ENCODE results near the gene HACE1.
"Not testable (repeated sequence)": the region's sequence is repeated elsewhere in the genome, so short reads cannot be mapped to it uniquely, and the experiment has no call there.

The HACE1 gene

DNA sequence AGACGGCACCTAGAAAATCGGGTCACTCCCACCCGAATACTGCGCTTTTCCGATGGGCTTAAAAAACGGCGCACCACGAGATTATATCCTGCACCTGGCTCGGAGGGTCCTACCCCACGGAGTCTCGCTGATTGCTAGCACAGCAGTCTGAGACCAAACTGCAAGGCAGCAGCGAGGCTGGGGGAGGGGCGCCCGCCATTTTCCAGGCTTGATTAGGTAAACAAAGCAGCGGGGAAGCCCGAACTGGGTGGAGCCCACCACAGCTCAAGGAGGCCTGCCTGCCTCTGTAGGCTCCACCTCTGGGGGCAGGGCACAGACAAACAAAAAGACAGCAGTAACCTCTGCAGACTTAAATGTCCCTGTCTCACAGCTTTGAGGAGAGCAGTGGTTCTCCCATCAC, 122.2 kb downstream of the HACE1 start:
- not testable (repeated sequence) for DNase-seq (ENCODE audit: low spot score)

DNA sequence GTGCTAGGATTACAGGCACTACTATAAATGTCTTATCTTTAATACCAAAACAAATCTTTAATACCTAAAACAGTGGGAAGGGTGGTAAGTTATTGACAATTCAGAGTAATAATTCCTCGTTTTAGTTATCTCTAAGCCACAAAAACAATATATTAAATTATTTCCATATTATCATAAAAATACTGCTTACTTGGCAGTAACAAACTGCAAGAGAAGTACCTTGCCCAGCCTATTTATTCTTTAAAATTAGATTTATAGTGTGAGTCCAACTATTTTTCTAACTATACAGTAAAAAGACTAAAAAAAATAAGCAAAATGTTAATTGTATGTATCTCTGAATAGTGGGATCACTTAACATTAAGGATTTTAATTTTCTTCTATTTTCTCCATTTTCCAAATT, 123.2 kb downstream of the HACE1 start:
- DNase-seq (ENCODE audit: low spot score) = no peak

DNA sequence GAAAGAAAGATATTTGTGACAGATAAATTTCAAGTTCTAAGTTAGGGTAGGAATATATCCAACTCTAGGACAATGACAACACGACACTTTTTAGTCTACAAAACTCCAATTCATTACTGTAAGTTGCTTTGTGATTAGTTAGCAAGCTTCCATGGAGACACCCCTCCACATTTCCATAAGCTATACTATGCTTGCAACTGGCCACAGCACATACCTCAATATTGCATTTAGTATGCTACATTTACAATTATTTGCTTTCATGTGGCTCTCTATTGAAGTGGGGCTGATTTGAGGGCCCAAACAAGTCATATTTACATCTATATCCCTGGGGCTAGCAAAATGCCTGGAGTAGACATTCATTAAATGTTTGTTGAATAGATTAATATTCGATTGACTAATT, 129.3 kb downstream of the HACE1 start:
- DNase-seq (ENCODE audit: low spot score) = no peak

DNA sequence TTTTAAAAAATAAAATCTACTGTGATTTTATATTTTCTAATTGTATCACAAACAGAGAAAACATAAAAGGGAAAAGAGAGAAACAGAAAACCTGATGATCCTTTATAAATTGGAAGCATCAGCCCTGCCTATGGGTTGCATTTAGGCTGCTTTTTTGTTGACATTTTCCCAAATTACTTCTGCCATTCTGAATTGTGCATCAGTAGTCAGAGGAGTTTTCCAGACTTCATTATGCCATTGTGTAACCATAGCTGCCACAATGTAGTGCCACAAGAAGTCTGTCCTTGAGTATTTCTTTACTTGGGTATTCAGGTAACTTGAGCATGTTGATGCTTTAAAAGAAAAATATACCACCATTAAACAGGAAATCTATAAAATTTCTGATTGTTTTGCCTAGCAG, 130.3 kb downstream of the HACE1 start:
- DNase-seq (ENCODE audit: low spot score) = no peak

DNA sequence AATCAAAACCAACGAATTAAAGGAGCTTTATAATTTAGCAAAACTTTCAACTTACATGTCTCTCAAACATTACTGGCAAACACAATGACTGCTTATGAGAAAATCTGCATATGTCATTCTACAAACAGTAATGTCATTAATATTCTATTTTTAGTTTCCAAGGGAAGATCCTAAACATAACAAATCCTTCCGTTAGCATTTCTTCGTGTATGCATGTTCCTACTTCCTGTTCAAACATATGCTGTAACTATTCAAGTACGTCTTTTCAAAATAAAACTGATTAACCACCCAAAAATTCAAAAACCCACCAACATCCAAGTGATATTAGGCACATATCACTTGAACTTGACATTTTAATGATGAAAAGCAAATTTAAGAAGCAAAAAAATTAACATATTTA, 131.3 kb downstream of the HACE1 start:
- DNase-seq (ENCODE audit: low spot score) = no peak

DNA sequence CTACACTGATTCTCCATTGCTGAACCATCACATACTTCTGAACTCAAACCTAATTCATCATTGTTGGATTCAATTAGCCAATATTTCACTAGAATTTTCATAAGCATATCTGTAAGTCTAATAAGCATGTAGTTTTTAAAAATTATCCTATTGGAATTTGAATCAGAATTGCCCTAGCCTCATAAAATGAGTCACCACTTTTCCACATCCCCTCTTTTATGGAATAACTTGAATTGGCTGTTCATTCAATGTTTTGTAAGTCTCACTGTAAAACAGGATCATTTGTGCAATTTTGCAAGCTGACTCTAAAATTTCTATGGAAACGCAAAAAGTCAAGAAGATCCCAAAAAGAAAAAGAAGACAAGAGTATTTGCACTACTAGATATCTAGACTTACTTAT, 141.0 kb downstream of the HACE1 start:
- DNase-seq (ENCODE audit: low spot score) = no peak

DNA sequence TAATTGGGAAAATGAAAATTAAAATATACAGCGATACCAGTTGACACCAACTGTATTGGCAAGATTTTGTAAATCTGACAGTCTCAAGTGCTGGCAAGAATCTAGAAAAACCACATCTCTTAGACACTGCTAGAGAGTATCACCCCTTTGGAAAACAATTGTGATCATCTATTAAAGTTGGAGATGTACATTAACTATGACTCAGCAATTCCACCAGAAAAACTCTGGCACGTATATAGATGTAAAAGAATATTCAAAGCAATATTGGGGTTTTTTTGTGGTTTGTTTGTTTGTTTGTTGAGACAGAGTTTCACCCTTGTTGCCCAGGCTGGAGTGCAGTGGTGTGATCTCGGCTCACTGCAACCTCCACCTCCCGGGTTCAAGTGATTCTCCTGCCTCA, 142.9 kb downstream of the HACE1 start:
- DNase-seq (ENCODE audit: low spot score) = no peak

DNA sequence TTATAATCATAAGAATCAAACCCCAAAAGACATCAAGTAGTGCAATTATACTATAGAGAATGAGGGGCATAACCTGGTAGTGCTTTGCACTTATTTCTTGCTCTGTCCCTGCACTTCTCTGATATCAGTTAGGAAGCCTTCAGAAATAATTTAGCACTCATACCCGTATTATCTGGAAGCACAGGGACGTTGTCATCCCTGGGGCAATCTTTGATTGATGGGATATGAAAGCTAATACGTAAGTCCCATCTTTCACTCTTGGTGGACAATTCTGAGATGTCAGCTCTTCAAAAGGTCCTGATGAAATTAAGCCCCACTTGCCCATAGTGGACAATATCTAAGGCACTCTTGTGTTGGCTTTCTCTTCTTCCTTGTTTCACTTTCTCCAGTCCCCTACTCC, 144.9 kb downstream of the HACE1 start:
- DNase-seq (ENCODE audit: low spot score) = no peak

DNA sequence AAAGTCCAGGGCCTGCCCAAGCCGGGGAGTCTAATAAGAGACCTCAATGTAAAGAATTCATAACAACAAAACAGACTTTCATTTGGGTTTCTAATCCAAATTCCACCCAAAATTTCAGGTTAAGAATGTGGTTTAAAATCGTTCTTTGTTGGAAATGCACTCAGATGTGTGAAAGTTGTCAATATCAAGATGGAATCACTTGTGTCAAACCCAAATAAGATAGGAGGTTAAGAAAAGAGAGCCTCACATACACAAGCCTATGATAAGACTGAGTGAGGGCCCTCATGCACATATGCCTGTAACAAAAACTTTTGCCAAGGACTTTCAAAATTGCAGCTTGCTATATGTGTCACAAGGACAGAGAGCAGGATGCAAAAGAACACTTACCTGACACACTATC, 145.7 kb downstream of the HACE1 start:
- no peak for DNase-seq (ENCODE audit: low spot score)

DNA sequence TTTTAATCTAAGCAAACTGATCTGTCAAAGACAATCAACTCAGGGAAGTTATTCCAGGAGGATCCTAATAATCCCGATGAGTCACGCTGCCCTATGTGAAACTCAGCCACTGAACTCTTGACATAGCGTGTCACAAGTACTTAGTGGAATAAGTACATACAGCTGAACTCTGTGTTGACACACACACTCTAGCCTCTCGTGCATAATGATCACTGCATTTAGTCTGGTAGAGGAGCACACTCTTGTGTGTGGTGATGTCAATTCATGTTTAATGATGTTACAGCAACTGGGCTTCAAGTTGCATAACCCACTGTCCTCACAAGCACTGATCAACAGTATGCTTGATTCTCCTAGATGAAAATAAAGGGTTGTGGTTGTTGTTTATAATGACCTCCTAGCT, 148.3 kb downstream of the HACE1 start:
- no peak for DNase-seq (ENCODE audit: low spot score)

DNA sequence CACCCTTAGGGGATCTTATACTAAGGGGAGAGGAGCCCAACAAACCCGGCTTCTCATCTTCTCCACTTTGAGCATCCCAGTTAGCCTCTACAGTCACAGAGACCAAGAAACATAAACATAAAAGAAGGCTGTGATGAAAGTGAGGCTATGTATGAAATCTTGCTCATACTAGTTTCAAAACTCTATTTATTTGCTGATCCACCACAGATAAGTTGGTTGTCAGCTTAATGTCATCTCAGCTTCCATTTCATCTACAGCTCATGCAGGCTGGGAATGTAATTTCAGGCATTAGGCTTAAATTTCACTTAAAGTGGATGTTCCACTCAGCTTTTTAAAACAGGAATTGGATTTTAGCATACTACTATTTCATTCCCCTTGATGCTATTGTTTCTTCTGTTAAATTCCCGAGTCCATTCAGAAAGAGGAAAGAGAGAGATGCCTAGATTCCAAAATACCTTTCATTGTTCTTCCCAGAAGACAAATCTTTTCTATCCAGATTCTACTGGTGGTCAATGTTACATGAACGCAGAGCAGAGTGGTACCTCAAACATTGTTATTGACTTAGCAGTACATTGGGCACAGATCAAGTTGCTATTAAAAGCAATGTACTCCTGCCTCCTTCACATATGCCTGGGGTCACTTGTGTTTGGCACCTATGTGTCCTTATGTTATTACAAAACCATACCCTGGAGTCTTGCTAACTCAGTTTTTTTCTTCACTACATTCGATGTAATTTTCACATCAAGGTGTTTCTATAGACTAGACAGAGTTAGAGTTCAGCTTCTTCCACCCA, 149.0 kb downstream of the HACE1 start:
- DNase-seq (ENCODE audit: low spot score) = no peak

DNA sequence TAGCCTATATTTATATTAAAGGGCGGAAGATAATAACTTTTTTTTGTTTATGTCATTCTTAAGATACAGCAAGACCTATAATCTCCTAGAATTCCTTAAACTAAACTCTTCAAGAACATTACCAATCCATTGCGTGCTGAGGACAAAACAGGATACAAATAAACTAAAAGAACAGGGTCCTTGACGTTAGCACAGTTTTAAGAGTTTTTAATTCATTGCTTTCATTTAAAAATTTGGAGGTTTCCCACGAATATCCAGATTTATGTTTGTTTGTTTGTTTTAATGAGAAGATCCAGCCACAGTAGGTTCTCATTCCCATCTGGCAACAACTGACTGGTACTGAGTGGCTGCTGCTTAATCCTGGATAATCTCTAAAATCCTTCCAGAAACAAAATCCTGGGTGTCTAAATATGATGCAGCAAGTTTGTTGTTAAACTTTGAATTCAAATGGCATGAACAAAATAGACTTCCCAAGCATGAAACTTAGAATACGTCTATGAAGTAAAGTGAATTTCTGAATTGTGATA, 153.7 kb downstream of the HACE1 start:
- DNase-seq (ENCODE audit: low spot score) = peak; percentile 58

DNA sequence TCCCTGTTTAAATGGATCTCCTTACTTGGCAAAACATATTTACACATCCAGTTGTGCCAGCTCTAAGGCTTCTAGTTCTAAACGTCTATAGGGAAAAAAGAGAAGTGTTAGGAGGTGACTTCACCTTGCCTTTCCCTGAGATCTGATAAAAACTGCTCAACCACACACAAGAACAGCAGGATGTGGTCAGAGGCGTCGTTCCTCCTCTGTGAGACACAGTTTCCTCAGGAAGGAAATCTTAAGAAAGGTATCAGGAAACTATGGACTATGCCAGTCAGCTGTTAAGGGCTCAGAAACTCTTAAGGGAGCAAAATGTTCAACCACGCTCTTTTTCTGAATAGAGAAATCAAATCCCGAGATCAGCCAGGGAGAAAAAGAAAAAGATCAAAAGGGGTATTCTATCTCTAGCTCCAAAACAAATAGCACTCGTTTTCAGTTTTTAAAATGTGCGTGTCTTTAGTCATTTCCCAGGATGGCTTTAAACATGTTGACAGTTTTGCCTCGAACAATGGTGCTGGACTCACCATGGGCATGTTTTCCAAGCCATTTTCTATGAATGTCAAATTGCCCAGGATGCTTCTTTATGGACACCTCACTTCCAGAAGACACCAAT, 154.5 kb downstream of the HACE1 start:
- no peak for DNase-seq (ENCODE audit: low spot score)

DNA sequence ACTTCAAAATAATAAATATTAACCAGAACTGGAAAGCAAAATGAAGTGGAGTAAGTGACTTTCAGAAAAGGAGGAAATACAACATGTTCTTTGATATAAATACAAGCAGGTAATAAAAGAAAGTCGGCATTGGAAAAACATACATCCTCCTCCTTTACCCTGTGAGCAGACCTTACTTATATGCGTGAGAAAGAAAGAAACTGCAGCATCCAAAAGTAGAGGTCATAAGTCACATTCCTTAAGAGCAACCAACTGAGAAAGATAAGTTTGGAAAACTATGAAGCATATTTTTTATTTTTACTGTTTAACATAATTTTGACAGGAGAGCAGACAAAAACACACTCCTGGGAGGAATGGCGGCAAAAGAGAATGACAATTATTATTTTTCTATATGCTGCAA, 155.5 kb downstream of the HACE1 start:
- DNase-seq (ENCODE audit: low spot score) = no peak

DNA sequence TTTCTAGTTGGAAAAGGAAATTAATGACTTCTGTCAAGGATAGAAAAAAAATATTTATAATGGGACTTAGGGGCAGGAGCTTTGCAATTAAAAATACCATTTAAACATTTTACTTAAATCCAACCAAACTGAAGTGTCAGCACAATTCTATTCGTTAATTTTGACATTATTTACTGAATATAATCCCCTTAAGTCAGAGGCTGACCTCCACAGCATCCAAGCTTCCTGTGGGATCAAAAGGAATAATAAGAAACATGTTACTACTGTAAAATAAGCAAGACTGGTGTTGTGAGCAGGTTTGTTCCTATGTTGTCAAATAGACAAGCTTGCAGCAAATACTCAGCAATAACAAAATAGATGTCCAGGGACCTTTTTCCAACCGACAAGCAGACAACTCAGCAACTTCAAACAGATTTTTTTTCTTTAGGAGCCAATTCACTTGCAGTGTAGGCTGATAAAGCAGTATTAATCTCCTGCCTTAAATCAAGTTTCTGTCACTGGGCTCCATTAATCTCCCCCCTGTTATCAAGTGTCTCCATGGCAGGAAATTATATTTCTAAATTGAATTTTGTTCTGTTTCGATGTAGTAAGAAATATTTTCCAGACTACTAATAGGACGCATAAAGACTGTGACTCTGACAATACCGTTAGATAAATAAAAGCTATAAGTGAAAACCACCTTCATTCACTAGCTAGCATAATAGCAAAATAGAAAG, 157.4 kb downstream of the HACE1 start:
- no peak for DNase-seq (ENCODE audit: low spot score)

DNA sequence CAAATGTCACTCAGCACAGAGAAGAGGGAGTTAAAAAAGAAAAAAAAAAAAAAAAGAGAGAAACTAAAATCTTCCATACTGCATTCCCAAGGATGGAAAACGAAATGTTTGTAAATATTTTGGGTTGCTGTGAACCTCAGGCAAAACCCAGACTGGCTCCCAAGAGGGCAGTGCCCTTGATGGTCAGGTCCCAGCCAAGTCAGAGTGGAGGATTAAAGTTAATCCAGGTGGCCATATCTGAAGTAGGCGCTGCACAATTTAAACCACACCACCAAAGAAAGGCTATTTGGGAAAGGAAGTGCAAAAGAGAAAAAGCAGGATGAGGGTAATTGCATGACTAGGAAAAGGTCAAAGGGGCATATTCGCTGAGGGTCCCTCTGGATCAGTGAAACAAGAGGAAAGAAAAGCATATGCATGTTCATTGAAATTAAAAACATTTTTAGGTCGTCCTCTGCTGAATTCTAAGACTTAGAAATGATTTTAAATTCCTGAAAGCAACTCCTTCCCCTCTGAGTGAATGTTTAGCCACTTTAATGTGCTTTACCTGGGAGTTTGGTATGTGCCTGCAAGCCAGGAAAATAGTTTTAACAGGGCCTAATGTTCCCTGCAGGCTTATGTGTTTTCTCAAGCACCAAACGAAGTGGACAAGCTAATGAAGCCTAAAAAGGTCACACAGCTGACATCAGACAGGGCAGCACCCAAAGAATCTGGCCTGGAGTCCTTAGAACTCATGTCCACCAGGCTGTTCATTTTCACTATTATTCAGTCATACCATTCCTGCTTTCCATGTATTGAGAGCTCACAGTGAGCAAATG, 159.1 kb downstream of the HACE1 start:
- DNase-seq (ENCODE audit: low spot score) = no peak

DNA sequence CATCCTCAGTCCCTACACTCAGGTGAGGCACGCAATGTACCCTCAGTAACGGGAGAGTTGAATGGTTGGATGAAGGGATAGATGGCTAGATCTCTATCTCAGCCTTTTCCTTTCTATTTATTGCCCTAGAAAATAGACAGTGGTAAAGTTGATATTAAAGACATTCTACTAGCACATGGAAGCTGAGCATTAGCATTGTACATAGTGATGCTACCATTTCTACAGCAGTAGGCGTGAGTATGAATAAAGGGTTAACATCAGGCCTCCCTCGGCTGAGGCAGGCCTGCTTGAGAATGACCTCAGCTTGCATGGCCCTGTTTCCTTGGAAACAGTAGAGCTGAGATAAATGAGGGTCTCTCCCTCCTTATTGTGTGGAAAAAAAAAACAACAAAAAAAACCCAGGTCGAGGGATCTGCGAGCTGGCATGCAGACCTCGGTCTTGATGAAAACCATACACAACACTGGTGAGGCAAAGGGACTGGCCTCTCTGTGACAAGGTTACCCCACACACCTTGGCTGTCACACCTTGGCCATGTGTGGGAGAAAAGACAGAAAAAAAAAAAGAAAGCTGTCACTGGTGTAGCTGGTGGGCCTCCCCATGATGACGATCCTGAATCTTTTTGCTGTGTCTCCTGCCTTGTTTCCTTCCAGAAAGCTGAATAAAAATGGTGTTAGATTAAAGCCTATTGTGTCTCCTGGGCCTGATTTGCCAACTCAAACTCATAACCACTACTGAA, 160.0 kb downstream of the HACE1 start:
- DNase-seq (ENCODE audit: low spot score) = no peak

DNA sequence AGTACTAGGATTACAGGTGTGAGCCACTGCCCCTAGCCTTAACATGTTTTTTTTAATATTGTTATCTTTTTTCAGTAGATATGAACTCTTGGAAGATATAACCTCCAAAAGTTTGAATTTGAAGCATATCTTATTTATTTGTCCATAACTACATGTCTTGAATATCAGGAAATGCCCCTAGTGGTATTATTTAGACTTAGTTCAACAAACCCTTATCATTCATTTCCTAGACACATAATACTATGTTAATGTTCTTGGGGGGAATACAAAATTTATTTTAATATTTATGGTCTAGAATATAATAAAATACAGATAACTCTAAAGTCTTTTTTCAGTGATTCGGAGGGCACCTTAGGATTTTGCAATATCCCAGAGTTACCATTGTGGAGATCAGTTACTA, 160.7 kb downstream of the HACE1 start:
- DNase-seq (ENCODE audit: low spot score) = no peak

DNA sequence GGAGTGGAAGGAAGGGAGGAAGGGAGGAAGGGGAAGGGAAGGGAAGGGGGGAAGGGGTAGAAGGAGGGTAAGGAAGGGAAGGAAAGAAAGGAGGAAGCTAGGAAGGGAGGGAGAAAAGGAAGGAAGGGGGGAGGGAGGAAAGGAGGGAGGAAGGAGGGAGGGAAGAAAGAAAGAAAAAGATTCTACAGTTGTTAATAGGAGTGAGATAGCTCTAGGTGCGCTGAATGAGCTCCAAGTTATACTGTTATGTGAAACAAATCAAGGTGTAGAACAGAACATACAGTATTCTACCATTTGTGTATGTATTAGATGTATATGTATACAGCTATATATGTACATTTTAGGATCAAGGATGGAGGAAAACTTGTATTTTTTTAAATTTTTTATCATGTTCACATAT, 167.7 kb downstream of the HACE1 start:
- DNase-seq (ENCODE audit: low spot score) = no peak

DNA sequence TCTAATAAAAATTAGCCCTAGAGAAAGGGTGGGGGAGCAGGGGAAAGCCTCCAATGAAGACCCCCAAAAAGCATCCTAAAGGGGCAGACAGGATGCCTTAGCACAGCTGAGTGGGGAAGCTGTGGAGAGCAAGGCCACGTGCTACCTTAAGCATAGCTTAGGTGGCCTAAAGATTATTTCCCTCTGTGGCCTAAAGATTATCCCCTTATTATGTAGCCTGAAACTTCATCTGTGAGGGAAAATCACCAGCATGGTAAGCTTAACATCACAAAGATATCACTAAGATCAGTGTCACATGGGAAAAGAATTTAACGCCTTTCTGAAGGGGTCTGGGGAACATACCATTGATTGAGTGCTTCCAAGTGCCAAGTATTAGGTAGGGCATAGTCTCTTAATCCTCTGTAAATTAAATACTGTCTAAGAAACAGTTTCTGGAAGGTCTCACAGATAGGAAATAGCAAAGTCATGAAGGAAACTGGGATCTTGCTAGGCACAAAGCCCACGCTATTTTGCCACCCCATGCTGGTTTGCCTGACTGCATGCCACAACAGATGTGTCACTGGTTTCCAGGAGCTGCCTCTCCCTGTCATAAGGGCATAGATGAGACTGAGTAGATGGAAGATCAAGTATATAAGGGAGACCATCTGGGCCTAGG, 170.0 kb downstream of the HACE1 start:
- DNase-seq (ENCODE audit: low spot score) = peak; percentile 70

All from D341Med (cell line).